GM21360 (cell line): ENCODE results near the gene APOL4.
"Not testable (repeated sequence)": the region's sequence is repeated elsewhere in the genome, so short reads cannot be mapped to it uniquely, and the experiment has no call there.

Experiments used
- ATAC-seq: cut with Tn5 transposase; IDR thresholded peaks from one replicate; pipeline ENCODE4 v1.9.1; 2021; ENCODE audit warnings: mild to moderate bottlenecking, moderate library complexity; ENCODE audit not compliant: unreplicated experiment

Gene APOL4

DNA sequence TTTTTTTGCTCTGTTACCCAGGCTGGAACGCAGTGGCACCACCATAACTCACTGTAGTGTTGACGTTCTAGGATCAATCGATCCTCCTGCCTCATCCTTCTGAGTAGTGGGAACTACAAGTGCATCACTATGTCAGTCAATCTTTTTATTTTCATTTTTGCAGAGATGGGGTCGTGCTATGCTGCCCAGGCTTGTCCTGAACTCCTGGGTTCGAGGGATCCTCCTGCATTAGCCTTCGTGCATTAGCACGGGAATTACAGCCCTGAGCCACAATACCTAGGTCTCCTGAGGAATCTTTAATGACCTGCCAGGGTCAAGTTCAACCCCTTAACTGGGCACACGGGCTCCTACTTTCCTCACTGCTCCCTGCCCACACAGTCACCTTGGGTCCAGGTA lies 45.5 kb downstream of the APOL4 start:
- ATAC-seq: no peak

DNA sequence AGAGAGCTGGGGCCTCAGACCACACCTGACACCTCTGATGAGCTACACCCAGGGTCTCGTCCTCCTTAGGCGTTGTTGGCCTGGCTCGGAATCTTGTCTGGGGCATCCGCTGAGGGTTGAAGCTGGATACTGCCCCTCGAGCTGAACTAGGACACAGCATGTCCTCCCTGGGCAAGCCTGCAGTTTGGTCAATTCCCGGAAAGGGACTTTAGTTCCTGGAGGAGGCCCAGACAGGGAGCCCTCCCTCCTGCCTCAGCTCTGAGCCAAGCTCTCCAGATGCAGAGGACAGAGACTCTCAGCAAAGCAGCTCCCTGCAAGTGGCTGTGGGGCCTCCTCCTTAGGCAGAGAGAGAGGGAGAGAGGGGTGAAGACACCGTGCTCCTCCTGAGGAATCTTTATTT lies 45.9 kb downstream of the APOL4 start:
- ATAC-seq: no peak

- ATAC-seq: no peak
Measured at GRCh38 chr22:36154423-36154945, 47.1 kb downstream of the APOL4 start.

GRCh38 chr22:36153501-36154422 lies 47.8 kb downstream of the APOL4 start:
- no peak for ATAC-seq

DNA sequence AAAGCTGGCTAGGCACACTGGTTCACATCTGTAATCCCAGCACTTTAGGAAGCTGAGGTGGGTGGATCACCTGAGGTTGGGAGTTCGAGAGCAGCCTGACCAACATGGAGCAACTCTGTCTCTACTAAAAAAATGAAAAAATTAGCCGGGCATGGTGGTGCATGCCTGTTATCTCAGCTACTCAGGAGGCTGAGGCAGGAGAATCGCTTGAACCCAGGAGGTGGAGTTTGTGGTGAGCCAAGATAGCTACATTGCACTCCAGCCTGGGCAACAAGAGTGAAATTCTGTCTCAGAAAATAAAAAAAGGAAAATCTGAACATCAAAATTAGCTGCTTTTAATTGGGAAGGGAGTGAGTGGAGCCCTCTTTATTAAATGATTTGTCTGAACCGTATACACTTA lies 48.8 kb downstream of the APOL4 start:
- not testable (repeated sequence) for ATAC-seq

- ATAC-seq: no peak
Measured at GRCh38 chr22:36152088-36152487, 49.5 kb downstream of the APOL4 start.

DNA sequence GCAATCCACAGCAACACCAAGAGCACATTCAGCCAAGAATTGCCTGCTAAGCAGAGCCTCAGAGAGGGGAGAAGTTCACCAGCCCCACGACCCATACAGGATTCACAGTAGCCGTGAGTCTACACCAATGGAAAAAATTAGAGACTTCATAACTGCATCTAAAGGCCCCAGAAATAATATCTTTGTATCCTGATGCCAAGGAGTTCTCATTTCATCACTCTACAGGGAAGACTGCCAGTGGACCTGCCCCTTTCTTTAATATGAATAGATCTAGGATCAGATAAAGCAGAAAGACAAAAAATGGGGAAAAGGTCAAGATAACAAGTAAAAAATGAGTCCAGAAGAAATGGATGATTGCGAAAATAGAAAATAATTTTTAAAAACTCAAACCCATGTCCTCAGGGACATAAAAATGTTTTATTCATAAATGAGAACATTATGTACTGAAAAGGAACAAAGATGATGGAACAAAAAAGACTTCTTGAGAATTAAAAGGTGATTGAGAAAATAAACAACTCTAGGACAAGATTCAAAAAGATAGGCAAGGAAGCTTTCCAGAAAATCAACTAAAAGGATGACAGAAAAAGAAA lies 50.5 kb downstream of the APOL4 start:
- ATAC-seq: no peak

- no peak for ATAC-seq
Measured at GRCh38 chr22:36149441-36149840, 52.2 kb downstream of the APOL4 start.

DNA sequence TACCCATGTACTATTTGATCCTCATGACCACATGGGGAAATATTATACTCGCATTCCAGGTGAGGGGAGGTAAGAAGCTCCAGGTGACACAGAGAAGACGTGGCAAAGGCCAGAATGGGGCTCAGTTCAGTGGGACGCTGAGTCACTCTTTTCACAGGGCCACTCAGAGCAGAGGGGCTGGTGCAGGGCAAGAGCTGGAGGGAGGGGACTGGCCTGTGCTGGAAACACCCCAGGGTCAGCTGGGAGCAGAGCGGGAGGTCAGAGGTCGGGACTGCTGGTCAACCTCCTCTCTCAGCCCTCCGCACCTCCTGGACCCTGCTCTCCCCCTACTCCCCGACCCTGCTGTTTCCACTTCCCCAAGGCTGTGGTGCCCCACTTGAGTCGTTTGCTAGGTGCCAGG lies 53.2 kb downstream of the APOL4 start:
- no peak for ATAC-seq

DNA sequence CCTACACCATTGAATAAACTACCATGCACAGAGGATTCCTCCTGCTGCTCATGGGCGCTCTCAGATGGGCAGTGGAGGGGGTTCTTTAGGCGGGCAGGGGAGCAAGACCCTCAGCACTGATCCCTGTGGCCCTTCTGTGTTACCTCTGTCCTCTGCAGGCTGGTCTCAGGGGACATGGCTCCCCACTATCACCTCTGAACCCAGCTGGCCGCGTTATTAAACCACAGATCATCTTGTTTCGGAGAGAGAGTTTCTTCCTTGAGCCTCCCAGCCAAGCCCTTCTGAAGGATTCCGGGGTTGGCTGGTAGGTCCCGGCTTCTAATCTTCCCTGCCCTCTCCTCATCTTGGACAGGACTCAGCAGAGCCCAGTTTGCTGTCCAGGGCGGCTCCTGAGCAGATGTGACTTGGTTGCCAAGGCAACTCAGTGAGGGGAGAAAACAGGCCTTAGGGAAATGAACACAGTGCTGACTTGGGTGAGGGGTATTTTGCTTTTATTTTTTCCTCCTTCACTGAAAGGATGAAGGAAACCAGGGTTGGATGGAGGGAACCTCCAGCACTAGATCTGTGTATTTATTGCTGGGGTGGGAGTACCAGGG lies 54.3 kb downstream of the APOL4 start:
- ATAC-seq: no peak

GRCh38 chr22:36145881-36146280 lies 55.7 kb downstream of the APOL4 start:
- no peak for ATAC-seq

DNA sequence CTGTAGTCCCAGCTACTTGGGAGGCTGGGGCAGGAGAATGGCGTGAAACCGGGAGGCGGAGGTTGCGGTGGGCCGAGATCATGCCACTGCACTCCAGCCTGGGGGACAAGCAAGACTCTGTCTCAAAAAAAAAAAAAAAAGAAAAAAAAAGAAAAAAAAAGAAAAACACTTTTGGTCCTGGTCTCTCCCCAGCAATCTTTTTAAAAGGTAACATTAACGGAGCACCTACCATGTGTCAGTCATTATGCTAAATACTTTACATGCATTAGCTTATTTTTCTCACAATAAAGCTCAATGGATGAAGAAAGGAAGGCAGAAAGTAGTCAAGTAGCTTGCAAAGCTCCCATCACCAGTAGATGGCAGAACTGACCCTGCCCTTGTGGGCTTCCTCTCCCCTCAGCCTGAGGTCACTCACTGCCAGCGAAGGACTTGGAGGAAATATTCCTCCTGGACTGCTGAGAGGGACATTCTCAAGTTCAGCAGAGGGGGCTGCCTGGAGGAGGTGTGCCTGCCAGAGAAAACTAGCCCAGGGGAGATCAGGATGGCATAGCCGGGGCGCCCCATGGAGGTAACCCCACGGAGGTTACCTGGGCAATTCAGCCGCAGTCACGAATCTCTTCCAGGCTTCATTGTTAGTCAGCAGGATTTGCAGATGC lies 56.6 kb downstream of the APOL4 start:
- no peak for ATAC-seq

GRCh38 chr22:36143956-36144355 lies 57.7 kb downstream of the APOL4 start:
- ATAC-seq: no peak

GRCh38 chr22:36143066-36143815 lies 58.4 kb downstream of the APOL4 start:
- ATAC-seq: no peak

- no peak for ATAC-seq
Measured at GRCh38 chr22:36141481-36141880, 60.1 kb downstream of the APOL4 start.
